K562 (cell line): ENCODE data around the gene GATAD1. TPM values are rescaled to one million over a fixed set of nuclear protein-coding genes. Genes with fewer than 3 reads are reported as not detected.

Experiments used
- ATF6 ChIP-seq: sonication (generic); formaldehyde crosslinking; IDR thresholded peaks from 2 replicates; pipeline ENCODE4 v1.4.0; 2020; ENCODE audit warnings: mild to moderate bottlenecking, missing genetic modification reagents
- CBX5 ChIP-seq: IDR thresholded peaks from 2 replicates; pipeline ENCODE4 v1.6.1; 2014; ENCODE audit warnings: low read depth, borderline replicate concordance
- CCNT2 ChIP-seq: IDR thresholded peaks from 2 replicates; pipeline ENCODE4 v1.6.1; 2011; ENCODE audit warnings: borderline replicate concordance, low read depth, mild to moderate bottlenecking, moderate library complexity, mixed read lengths, low read length; ENCODE audit not compliant: insufficient read length; ENCODE audit errors: extremely low read depth
- CHD4 ChIP-seq: fragments of 200-600 bp; sonication (generic); IDR thresholded peaks from 3 replicates; pipeline ENCODE4 v1.6.1; 2012; ENCODE audit warnings: low read depth, mild to moderate bottlenecking, mixed read lengths, low read length, inconsistent platforms; ENCODE audit not compliant: insufficient read depth, insufficient replicate concordance, poor library complexity, severe bottlenecking
- FOXA1 ChIP-seq: fragments of 450-650 bp; IDR thresholded peaks from 2 replicates; pipeline ENCODE4 v1.6.1; 2016; ENCODE audit warnings: mild to moderate bottlenecking, borderline replicate concordance
- GTF2A2 ChIP-seq: IDR thresholded peaks from 2 replicates; pipeline ENCODE4 v1.6.1; 2016; ENCODE audit warnings: mild to moderate bottlenecking, missing genetic modification characterization, missing compliant biosample characterization
- PHF21A ChIP-seq: fragments of 450-650 bp; IDR thresholded peaks from 2 replicates; pipeline ENCODE4 v1.6.1; 2017; ENCODE audit warnings: low read depth, borderline replicate concordance
- STAT6 ChIP-seq: sonication (generic); formaldehyde crosslinking; IDR thresholded peaks from 2 replicates; pipeline ENCODE4 v1.8.1; 2023; ENCODE audit warnings: mild to moderate bottlenecking, missing genetic modification reagents
- XRCC5 ChIP-seq: fragments of 200-400 bp; formaldehyde crosslinking; IDR thresholded peaks from 2 replicates; pipeline ENCODE4 v1.6.1; 2017; ENCODE audit warnings: low read depth, mild to moderate bottlenecking, low read length
- ZBTB1 ChIP-seq: sonication (generic); formaldehyde crosslinking; IDR thresholded peaks from 2 replicates; pipeline ENCODE4 v1.8.1; 2023; ENCODE audit warnings: missing genetic modification reagents, low read depth, mild to moderate bottlenecking, borderline replicate concordance
- ZNF134 ChIP-seq: fragments of 250-450 bp; sonication (Bioruptor Pico); conservative IDR thresholded peaks from 2 replicates; pipeline ENCODE4 v1.4.0; 2020
- ZNF175 ChIP-seq: fragments of 200-800 bp; sonication (Bioruptor generic); IDR thresholded peaks from 2 replicates; pipeline ENCODE4 v1.6.1; 2016; ENCODE audit warnings: low read depth, mild to moderate bottlenecking, missing genetic modification characterization, missing compliant biosample characterization
- ZNF384 ChIP-seq: IDR thresholded peaks from 2 replicates; pipeline ENCODE4 v1.6.1; 2012; ENCODE audit warnings: low read depth, low read length, improper control_type of control experiment
- ZNF518B ChIP-seq: fragments of 250-450 bp; sonication (Bioruptor Pico); IDR thresholded peaks from 2 replicates; pipeline ENCODE4 v1.5.0; 2021; ENCODE audit warnings: mild to moderate bottlenecking, moderate library complexity
- ZNF75A ChIP-seq: fragments of 450-650 bp; formaldehyde crosslinking; IDR thresholded peaks from 2 replicates; pipeline ENCODE4 v1.4.0; 2020; ENCODE audit warnings: mild to moderate bottlenecking
- polyA plus RNA-seq, 8 experiments: library from polyadenylated mRNA; depleted of rRNA in 4 of 8; stranded (reverse) in 5 of 8; unstranded in 3 of 8; fragments of >200 nt; fragmentation: Nextera tagmentation in 2 of 8; fragmentation: Illumina TruSeq in 1 of 8; extraction: Ambion mirVana in 2 of 8; extraction: Trizol in 1 of 8; gene quantifications; 2 replicates each; pipeline versions ENCODE4 v1.2.1 to v1.2.3, GENCODE V29; 2011 to 2014; ENCODE audit warnings: inconsistent platforms in 1 of 8, missing spikeins in 1 of 8
- total RNA-seq, 7 experiments: library from RNA; depleted of rRNA in 6 of 7; stranded (reverse); fragments of >200 nt in 6 of 7; fragmentation: Illumina TruSeq in 2 of 7; extraction: Trizol in 2 of 7; gene quantifications; 2 replicates each; pipeline versions ENCODE4 v1.2.1 to v1.2.3, GENCODE V29; 2011 to 2021; ENCODE audit warnings: low replicate concordance in 1 of 7

The GATAD1 gene
- total and polyA plus RNA-seq, 9 of the 15 experiments (the other 6 are each of a cell fraction or from before 2014, with no cell fraction given) = 9.3 to 67.7 (median 34.3) TPM

GRCh38 chr7:92447345-92448204, at the start of gene GATAD1 (continued):
- TF ChIP-seq ZBTB1 (peak; percentile 59; the same call in 1 of the 2 replicates), ZNF175 (no peak), CHD4 (peak; percentile 30), ZNF518B (no peak), CCNT2 (peak; percentile 69), CBX5 (peak; percentile 66), ATF6 (CRISPR knock-in tag) (peak; percentile 20; the same call in 1 of the 2 replicates), STAT6 (peak; percentile 68; the same call in 1 of the 2 replicates), FOXA1 (no peak), PHF21A (0 out of 2 replicates have a peak, but pooled peaks have one; percentile 12), XRCC5 (0 out of 2 replicates have a peak, but pooled peaks have one; percentile 61), ZNF75A (CRISPR knock-in tag) (0 out of 2 replicates have a peak, but pooled peaks have one; percentile 20), ZNF384 (0 out of 2 replicates have a peak, but pooled peaks have one; percentile 4), GTF2A2 (tag) (peak; percentile 22; the same call in 1 of the 2 replicates), ZNF134 (CRISPR knock-in tag) (no peak)
